Natural killer cell (primary cell): ENCODE results near the gene RPP38. TPM values are rescaled to one million over a fixed set of nuclear protein-coding genes. Genes with fewer than 3 reads are reported as not detected.

Experiments used
- ATAC-seq, 3 donors: fragments of 150-1000 bp in 2 of 3; fragments of 200-7000 bp in 1 of 3; cut with Tn5 transposase; 1 replicate in 1 of 3; 2 replicates in 2 of 3; pipeline ENCODE4 v1.10.0; 2021; ENCODE audit warnings: mild to moderate bottlenecking in 2 of 3, moderate library complexity in 2 of 3
- DNase-seq, 2 donors: peaks; one replicate each; pipeline versions ENCODE4 v3.0.0 to v3.0.0-alpha.2; 2013 to 2021; ENCODE audit warnings: mixed read lengths in 1 of 2
- H3K27ac ChIP-seq: one replicate; pipeline ENCODE4 v1.5.1; 2013; ENCODE audit warnings: mild to moderate bottlenecking, low read length
- H3K27me3 ChIP-seq: one replicate; pipeline ENCODE4 v1.6.1; 2013; ENCODE audit warnings: low read length; ENCODE audit not compliant: control insufficient read depth, insufficient read depth
- H3K36me3 ChIP-seq: one replicate; pipeline ENCODE4 v1.6.1; 2013; ENCODE audit warnings: low read length; ENCODE audit not compliant: control insufficient read depth, insufficient read depth
- H3K4me1 ChIP-seq: one replicate; pipeline ENCODE4 v1.6.1; 2013; ENCODE audit warnings: low read length; ENCODE audit not compliant: control insufficient read depth, insufficient read depth
- H3K4me3 ChIP-seq: one replicate; pipeline ENCODE4 v1.5.1; 2013; ENCODE audit warnings: low read length
- H3K9me3 ChIP-seq: one replicate; pipeline ENCODE4 v1.6.1; 2013; ENCODE audit warnings: low read length; ENCODE audit not compliant: control insufficient read depth, insufficient read depth
- H3K27ac Mint-ChIP-seq, 2 donors: one replicate each; pipeline ENCODE4 v1.8.0; 2022; ENCODE audit warnings: mild to moderate bottlenecking in 2 of 2, mixed read lengths in 2 of 2, moderate library complexity in 1 of 2
- H3K27me3 Mint-ChIP-seq, 2 donors: one replicate each; pipeline ENCODE4 v1.8.0; 2022; ENCODE audit warnings: low read depth in 2 of 2, mixed read lengths in 2 of 2
- H3K36me3 Mint-ChIP-seq: one replicate; pipeline ENCODE4 v1.8.0; 2022; ENCODE audit warnings: mixed read lengths
- H3K4me1 Mint-ChIP-seq, 2 donors: one replicate each; pipeline ENCODE4 v1.8.0; 2022; ENCODE audit warnings: mixed read lengths in 2 of 2
- H3K4me3 Mint-ChIP-seq: one replicate; pipeline ENCODE4 v1.8.0; 2022; ENCODE audit warnings: mild to moderate bottlenecking, moderate library complexity, mixed read lengths
- H3K9me3 Mint-ChIP-seq, 2 donors: one replicate each; pipeline ENCODE4 v1.8.0; 2022; ENCODE audit warnings: mixed read lengths in 2 of 2
- WGBS: methylation state at CpG from one replicate; pipeline ENCODE4 v1.1.7; 2013; ENCODE audit warnings: missing lambda C conversion rate; ENCODE audit not compliant: insufficient coverage; 5-methylcytosine and 5-hydroxymethylcytosine counted together
- intact Hi-C: fragments of 100-400 bp; cut with micrococcal nuclease; formaldehyde crosslinking; loops from one replicate; pipeline ENCODE4 v1.14.2; 2022
- total RNA-seq, 4 donors: library from RNA; stranded (reverse); fragments of 120-200 nt in 1 of 4; gene quantifications; one replicate each; pipeline versions ENCODE4 v1.2.3 to v1.2.4, GENCODE V29; 2013 to 2022
- TF ChIP-seq, protein P1 (sequence below): fragments of 200-600 bp; IDR thresholded peaks from one replicate; pipeline ENCODE4 v1.8.0; 2022; ENCODE audit warnings: antibody characterized with exemption

The RPP38 gene
- total RNA-seq, 3 donors from 2014 or later (not counting 1 experiment from before 2014, with no cell fraction given), result 7.5 to 12.7 (median 8.4) TPM

DNA sequence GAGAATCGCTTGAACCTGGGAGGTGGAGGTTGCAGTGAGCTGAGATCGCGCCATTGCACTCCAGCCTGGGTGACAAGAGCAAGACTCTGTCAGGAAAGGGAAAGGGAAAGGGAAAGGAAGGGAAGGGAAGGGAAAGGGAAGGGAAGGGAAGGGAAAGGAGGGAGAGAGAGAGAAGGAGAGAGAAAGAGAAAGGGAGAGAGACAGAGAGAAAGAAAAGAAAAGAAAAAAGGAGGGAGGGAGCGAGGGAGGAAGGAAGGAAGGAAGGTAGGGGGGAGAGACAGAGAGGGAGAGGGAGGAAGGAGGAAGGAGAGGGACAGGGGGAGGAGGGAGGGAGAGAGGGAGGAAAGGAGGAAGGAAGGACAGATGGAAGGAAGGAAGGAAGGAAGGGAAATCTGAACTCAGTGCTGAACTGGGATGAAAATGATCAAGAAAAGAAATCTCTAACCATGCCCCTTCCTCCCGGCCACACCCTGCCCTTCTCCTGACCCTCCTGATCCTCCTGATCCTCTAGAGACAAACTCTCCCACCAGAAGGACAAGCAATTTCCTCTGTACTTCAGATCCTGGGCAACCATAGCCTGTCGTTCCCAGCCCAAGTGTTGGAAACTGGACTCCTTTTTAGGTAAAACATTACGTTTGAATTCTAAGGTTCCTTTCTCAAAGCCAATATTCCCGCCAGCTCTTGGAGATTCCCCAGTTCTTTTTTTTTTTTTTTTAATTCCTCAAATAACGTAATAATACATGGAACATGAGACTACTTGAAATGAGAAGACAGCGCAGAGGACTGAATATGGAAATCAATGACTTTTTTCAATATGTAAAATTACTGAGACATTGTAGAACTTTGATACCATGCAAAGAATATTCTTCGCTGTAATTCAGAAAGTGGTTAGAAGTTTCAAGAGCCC lies 39.2 kb downstream of the RPP38 start:
- WGBS, result 97% methylated on average over 10 of the region's 11 CpGs

DNA sequence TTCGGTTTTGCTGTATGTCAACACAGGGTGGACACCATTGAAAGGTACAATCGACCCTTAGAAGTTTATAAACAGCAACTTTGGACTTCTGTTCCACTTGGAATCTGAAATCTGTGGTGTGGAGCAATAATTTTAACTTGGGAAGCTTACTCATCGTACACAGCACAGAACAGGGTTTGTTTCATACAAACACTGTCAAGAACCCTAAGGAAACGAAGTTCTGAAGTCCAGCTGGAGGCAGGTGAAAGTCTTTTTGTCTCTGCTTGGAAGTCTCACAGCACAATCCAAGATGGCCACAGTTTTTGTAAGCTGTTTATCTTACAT lies 39.8 kb downstream of the RPP38 start:
- ATAC-seq (no peak), DNase-seq (no peak)
- 92% methylated on average over 4 of the region's 4 CpGs for WGBS
- no peaks in the 10 kb centered on the region for H3K27me3 ChIP-seq
- no peak overlapping the region for H3K4me3 ChIP-seq
- TF ChIP-seq, protein P1, sequence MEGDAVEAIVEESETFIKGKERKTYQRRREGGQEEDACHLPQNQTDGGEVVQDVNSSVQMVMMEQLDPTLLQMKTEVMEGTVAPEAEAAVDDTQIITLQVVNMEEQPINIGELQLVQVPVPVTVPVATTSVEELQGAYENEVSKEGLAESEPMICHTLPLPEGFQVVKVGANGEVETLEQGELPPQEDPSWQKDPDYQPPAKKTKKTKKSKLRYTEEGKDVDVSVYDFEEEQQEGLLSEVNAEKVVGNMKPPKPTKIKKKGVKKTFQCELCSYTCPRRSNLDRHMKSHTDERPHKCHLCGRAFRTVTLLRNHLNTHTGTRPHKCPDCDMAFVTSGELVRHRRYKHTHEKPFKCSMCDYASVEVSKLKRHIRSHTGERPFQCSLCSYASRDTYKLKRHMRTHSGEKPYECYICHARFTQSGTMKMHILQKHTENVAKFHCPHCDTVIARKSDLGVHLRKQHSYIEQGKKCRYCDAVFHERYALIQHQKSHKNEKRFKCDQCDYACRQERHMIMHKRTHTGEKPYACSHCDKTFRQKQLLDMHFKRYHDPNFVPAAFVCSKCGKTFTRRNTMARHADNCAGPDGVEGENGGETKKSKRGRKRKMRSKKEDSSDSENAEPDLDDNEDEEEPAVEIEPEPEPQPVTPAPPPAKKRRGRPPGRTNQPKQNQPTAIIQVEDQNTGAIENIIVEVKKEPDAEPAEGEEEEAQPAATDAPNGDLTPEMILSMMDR, result no peak
- peaks cover 34% of the 10 kb centered on the region for H3K36me3 ChIP-seq
- H3K9me3 Mint-ChIP-seq, result no peaks in the 10 kb centered on the region
- H3K27ac Mint-ChIP-seq, result no peak overlapping the region
- no peaks in the 10 kb centered on the region for H3K9me3 ChIP-seq
- peaks cover 6% of the 10 kb centered on the region for H3K4me1 ChIP-seq
- H3K4me1 Mint-ChIP-seq, result peaks cover 9 to 11% of the 10 kb centered on the region in 2 donors
- intact Hi-C loops, result no loop called here
- H3K27ac ChIP-seq, result no peak overlapping the region
- no peaks in the 10 kb centered on the region for H3K27me3 Mint-ChIP-seq
- no peak overlapping the region for H3K4me3 Mint-ChIP-seq
- peaks cover 11% of the 10 kb centered on the region for H3K36me3 Mint-ChIP-seq

More for the DNA sequence above, 39.2 kb downstream of the RPP38 start:
- H3K4me1 ChIP-seq, result peaks cover 6% of the 10 kb centered on the region
- H3K9me3 Mint-ChIP-seq, result no peaks in the 10 kb centered on the region
- H3K4me1 Mint-ChIP-seq, result peaks cover 4 to 5% of the 10 kb centered on the region in 2 donors
- no peak overlapping the region for H3K4me3 Mint-ChIP-seq
- H3K27me3 Mint-ChIP-seq, result no peaks in the 10 kb centered on the region
- H3K27ac Mint-ChIP-seq, result no peak overlapping the region
- DNase-seq, result no peak
- peaks cover 37% of the 10 kb centered on the region for H3K36me3 ChIP-seq
- no peak for ATAC-seq
- H3K36me3 Mint-ChIP-seq, result peaks cover 12% of the 10 kb centered on the region
- H3K9me3 ChIP-seq, result no peaks in the 10 kb centered on the region
- no peaks in the 10 kb centered on the region for H3K27me3 ChIP-seq
- no peak overlapping the region for H3K27ac ChIP-seq
- H3K4me3 ChIP-seq, result no peak overlapping the region
- intact Hi-C loops, result no loop called here
- TF ChIP-seq, protein P1, result no peak

DNA sequence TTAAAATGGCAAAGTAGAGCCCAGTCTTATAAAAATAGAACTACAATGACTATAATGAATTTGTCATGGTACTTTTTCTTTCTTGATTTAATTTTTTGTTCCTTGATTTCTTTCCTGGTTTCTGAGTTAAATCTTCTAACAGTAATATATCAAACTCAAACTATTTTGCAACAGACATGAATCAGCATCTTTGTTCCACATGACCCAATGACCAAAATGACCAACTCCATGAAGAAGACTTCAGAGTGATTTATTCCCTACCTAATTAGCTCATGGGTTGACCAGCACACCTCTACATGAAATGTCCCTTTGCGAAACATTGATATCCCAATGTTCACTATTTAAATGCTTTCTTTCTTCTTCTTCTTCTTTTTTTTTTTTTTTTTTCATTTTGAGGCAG lies 40.5 kb downstream of the RPP38 start:
- Histone ChIP-seq H3K27me3 (no peaks in the 10 kb centered on the region), H3K36me3 (peaks cover 32% of the 10 kb centered on the region), H3K4me3 (no peak overlapping the region), H3K27ac (no peak overlapping the region), H3K4me1 (peaks cover 6% of the 10 kb centered on the region), H3K9me3 (no peaks in the 10 kb centered on the region)
- H3K36me3 Mint-ChIP-seq, result peaks cover 11% of the 10 kb centered on the region
- no peak for DNase-seq
- H3K4me3 Mint-ChIP-seq, result no peak overlapping the region
- ATAC-seq, result no peak
- WGBS, result 100% methylated on average over 1 of the region's 1 CpG
- H3K4me1 Mint-ChIP-seq, result peaks cover 9 to 11% of the 10 kb centered on the region in 2 donors
- intact Hi-C loops, result no loop called here
- TF ChIP-seq, protein P1, result no peak
- no peak overlapping the region for H3K27ac Mint-ChIP-seq
- H3K9me3 Mint-ChIP-seq, result no peaks in the 10 kb centered on the region
- no peaks in the 10 kb centered on the region for H3K27me3 Mint-ChIP-seq
